ENCODE results near the gene FAM120AOS. TPM values are rescaled to one million over a fixed set of nuclear protein-coding genes. Genes with fewer than 3 reads are reported as not detected.

Gene FAM120AOS
- total RNA-seq, 2 experiments from 2014 or later: 41.4 to 43.1 TPM

- Mint-ChIP-seq H3K36me3 (ENCODE audit: low read depth) (peaks cover 57% of the 10 kb centered on the region), H3K27me3 (no peaks in the 10 kb centered on the region), H3K9me3 (no peaks in the 10 kb centered on the region), H3K27ac (no peak overlapping the region), H3K4me3 (no peak overlapping the region), H3K4me1 (peaks cover 32% of the 10 kb centered on the region)
- CTCF ChIA-PET: no interaction called here
- no peak for DNase-seq
- POLR2A ChIA-PET: no interaction called here
Measured at GRCh38 chr9:93479726-93480125, 26.3 kb upstream of the FAM120AOS start.

GRCh38 chr9:93477397-93477796 lies 24.0 kb upstream of the FAM120AOS start:
- Mint-ChIP-seq H3K36me3 (ENCODE audit: low read depth) (peaks cover 55% of the 10 kb centered on the region), H3K27ac (no peak overlapping the region), H3K27me3 (no peaks in the 10 kb centered on the region), H3K4me3 (no peak overlapping the region), H3K9me3 (no peaks in the 10 kb centered on the region), H3K4me1 (peaks cover 28% of the 10 kb centered on the region)
- CTCF ChIA-PET: interaction anchor here (0.5 kb wide), 1 partner anchor 10 kb away, joined by 3 read pairs; no protein-coding TSS in a partner anchor
- POLR2A ChIA-PET: interaction anchor here (1.2 to 2.3 kb wide), 2 partner anchors 9 to 13 kb away, joined by 3 to 9 read pairs; no protein-coding TSS in a partner anchor
- no peak for DNase-seq

GRCh38 chr9:93476924-93477323 lies 23.5 kb upstream of the FAM120AOS start:
- H3K36me3 Mint-ChIP-seq (ENCODE audit: low read depth): peaks cover 58% of the 10 kb centered on the region
- H3K4me1 Mint-ChIP-seq: peaks cover 30% of the 10 kb centered on the region
- H3K4me3 Mint-ChIP-seq: no peak overlapping the region
- no peak for DNase-seq
- ChIA-PET POLR2A (interaction anchor here (1.2 to 4.2 kb wide), 3 partner anchors 8 to 24 kb away, joined by 3 to 14 read pairs (median 9); partner anchors contain the start of gene FAM120AOS), CTCF (no interaction called here)
- H3K27me3 Mint-ChIP-seq: no peaks in the 10 kb centered on the region
- H3K9me3 Mint-ChIP-seq: no peaks in the 10 kb centered on the region
- H3K27ac Mint-ChIP-seq: no peak overlapping the region

- peaks cover 28% of the 10 kb centered on the region for H3K4me1 Mint-ChIP-seq
- H3K27me3 Mint-ChIP-seq: no peaks in the 10 kb centered on the region
- H3K9me3 Mint-ChIP-seq: no peaks in the 10 kb centered on the region
- H3K36me3 Mint-ChIP-seq (ENCODE audit: low read depth): peaks cover 55% of the 10 kb centered on the region
- no peak for DNase-seq
- H3K4me3 Mint-ChIP-seq: no peak overlapping the region
- ChIA-PET POLR2A (interaction anchor here (0.6 to 4.2 kb wide), 4 partner anchors 9 to 90 kb away, joined by 3 to 14 read pairs (median 3); partner anchors contain the start of gene FAM120AOS), CTCF (no interaction called here)
- no peak overlapping the region for H3K27ac Mint-ChIP-seq
Measured at GRCh38 chr9:93475856-93476255, 22.5 kb upstream of the FAM120AOS start.

GRCh38 chr9:93475108-93475507 lies 21.7 kb upstream of the FAM120AOS start:
- peaks cover 55% of the 10 kb centered on the region for H3K36me3 Mint-ChIP-seq (ENCODE audit: low read depth)
- H3K27ac Mint-ChIP-seq: no peak overlapping the region
- no peak for DNase-seq
- no peak overlapping the region for H3K4me3 Mint-ChIP-seq
- peaks cover 33% of the 10 kb centered on the region for H3K4me1 Mint-ChIP-seq
- CTCF ChIA-PET: no interaction called here
- POLR2A ChIA-PET: interaction anchor here (1.1 to 4.2 kb wide), 2 partner anchors 22 to 24 kb away, joined by 3 to 14 read pairs; partner anchors contain the start of gene FAM120AOS
- no peaks in the 10 kb centered on the region for H3K9me3 Mint-ChIP-seq
- no peaks in the 10 kb centered on the region for H3K27me3 Mint-ChIP-seq

- POLR2A ChIA-PET: interaction anchor here (0.9 to 4.2 kb wide), 3 partner anchors 9 to 23 kb away, joined by 4 to 14 read pairs (median 5); partner anchors contain the start of gene FAM120AOS
- no peak overlapping the region for H3K27ac Mint-ChIP-seq
- H3K27me3 Mint-ChIP-seq: no peaks in the 10 kb centered on the region
- H3K4me3 Mint-ChIP-seq: no peak overlapping the region
- H3K9me3 Mint-ChIP-seq: no peaks in the 10 kb centered on the region
- CTCF ChIA-PET: interaction anchor here (1.2 to 1.4 kb wide), 2 partner anchors 10 to 93 kb away, joined by 3 read pairs; no protein-coding TSS in a partner anchor
- H3K4me1 Mint-ChIP-seq: peaks cover 46% of the 10 kb centered on the region
- DNase-seq: no peak
- H3K36me3 Mint-ChIP-seq (ENCODE audit: low read depth): peaks cover 59% of the 10 kb centered on the region
Measured at GRCh38 chr9:93473411-93473810, 20.0 kb upstream of the FAM120AOS start.

- no peak overlapping the region for H3K27ac Mint-ChIP-seq
Measured at GRCh38 chr9:93471124-93471523, 17.7 kb upstream of the FAM120AOS start.

GRCh38 chr9:93470391-93470790 lies 17.0 kb upstream of the FAM120AOS start:
- Mint-ChIP-seq H3K4me3 (no peak overlapping the region), H3K36me3 (ENCODE audit: low read depth) (peaks cover 48% of the 10 kb centered on the region), H3K4me1 (peaks cover 64% of the 10 kb centered on the region), H3K9me3 (no peaks in the 10 kb centered on the region), H3K27ac (no peak overlapping the region), H3K27me3 (no peaks in the 10 kb centered on the region)
- DNase-seq: no peak
- CTCF ChIA-PET: no interaction called here
- POLR2A ChIA-PET: no interaction called here

More at GRCh38 chr9:93471124-93471523, 17.7 kb upstream of the FAM120AOS start:
- POLR2A ChIA-PET: no interaction called here
- CTCF ChIA-PET: no interaction called here
- H3K36me3 Mint-ChIP-seq (ENCODE audit: low read depth): peaks cover 56% of the 10 kb centered on the region
- no peaks in the 10 kb centered on the region for H3K9me3 Mint-ChIP-seq
- DNase-seq: no peak
- peaks cover 64% of the 10 kb centered on the region for H3K4me1 Mint-ChIP-seq
- no peaks in the 10 kb centered on the region for H3K27me3 Mint-ChIP-seq
- no peak overlapping the region for H3K4me3 Mint-ChIP-seq

- DNase-seq: no peak
Measured at GRCh38 chr9:93468763-93469456, 15.5 kb upstream of the FAM120AOS start.

GRCh38 chr9:93467462-93467861 lies 14.1 kb upstream of the FAM120AOS start:
- Mint-ChIP-seq H3K27ac (peak overlapping the region; percentile 88), H3K27me3 (no peaks in the 10 kb centered on the region), H3K9me3 (no peaks in the 10 kb centered on the region), H3K36me3 (ENCODE audit: low read depth) (peaks cover 40% of the 10 kb centered on the region), H3K4me1 (peaks cover 87% of the 10 kb centered on the region), H3K4me3 (peak overlapping the region; percentile 37)
- DNase-seq: no peak
- ChIA-PET CTCF (interaction anchor here (0.6 to 1.0 kb wide), 2 partner anchors 10 kb away, joined by 3 read pairs; no protein-coding TSS in a partner anchor), POLR2A (interaction anchor here (0.9 to 2.5 kb wide), 4 partner anchors 14 to 99 kb away, joined by 3 to 17 read pairs (median 3); partner anchors contain the start of gene FAM120AOS)

More at GRCh38 chr9:93468763-93469456, 15.5 kb upstream of the FAM120AOS start:
- no peaks in the 10 kb centered on the region for H3K9me3 Mint-ChIP-seq
- H3K4me3 Mint-ChIP-seq: no peak overlapping the region
- H3K36me3 Mint-ChIP-seq (ENCODE audit: low read depth): peaks cover 39% of the 10 kb centered on the region
- POLR2A ChIA-PET: interaction anchor here (0.6 to 2.5 kb wide), 4 partner anchors 8 to 98 kb away, joined by 3 to 17 read pairs (median 4); partner anchors contain the start of gene FAM120AOS
- peak overlapping the region; percentile 50 for H3K27ac Mint-ChIP-seq
- H3K4me1 Mint-ChIP-seq: peaks cover 72% of the 10 kb centered on the region
- no peaks in the 10 kb centered on the region for H3K27me3 Mint-ChIP-seq
- CTCF ChIA-PET: interaction anchor here (0.8 to 1.4 kb wide), 3 partner anchors 17 to 97 kb away, joined by 3 to 6 read pairs (median 3); no protein-coding TSS in a partner anchor

GRCh38 chr9:93467062-93467416 lies 13.7 kb upstream of the FAM120AOS start:
- POLR2A ChIA-PET: interaction anchor here (2.5 kb wide), 1 partner anchor 13 kb away, joined by 17 read pairs; the partner anchor contains the start of gene FAM120AOS
- CTCF ChIA-PET: interaction anchor here (0.6 kb wide), 1 partner anchor 10 kb away, joined by 3 read pairs; no protein-coding TSS in a partner anchor
- Mint-ChIP-seq H3K27me3 (no peaks in the 10 kb centered on the region), H3K9me3 (no peaks in the 10 kb centered on the region), H3K4me1 (peaks cover 89% of the 10 kb centered on the region), H3K27ac (peak overlapping the region; percentile 88), H3K4me3 (peak overlapping the region; percentile 37), H3K36me3 (ENCODE audit: low read depth) (peaks cover 37% of the 10 kb centered on the region)
- DNase-seq: no peak

- peak overlapping the region; percentile 88 for H3K27ac Mint-ChIP-seq
- H3K36me3 Mint-ChIP-seq (ENCODE audit: low read depth): peaks cover 36% of the 10 kb centered on the region
- no peaks in the 10 kb centered on the region for H3K27me3 Mint-ChIP-seq
- CTCF ChIA-PET: interaction anchor here (1.0 kb wide), 1 partner anchor 10 kb away, joined by 3 read pairs; no protein-coding TSS in a partner anchor
- peak overlapping the region; percentile 37 for H3K4me3 Mint-ChIP-seq
- no peak for DNase-seq
- POLR2A ChIA-PET: interaction anchor here (2.5 to 5.0 kb wide), 2 partner anchors 13 to 14 kb away, joined by 17 to 160 read pairs; partner anchors contain the start of genes FAM120A and FAM120AOS
- peaks cover 93% of the 10 kb centered on the region for H3K4me1 Mint-ChIP-seq
- no peaks in the 10 kb centered on the region for H3K9me3 Mint-ChIP-seq
Measured at GRCh38 chr9:93466416-93467061, 13.2 kb upstream of the FAM120AOS start.
